ACHN (cell line): Measurements from ENCODE around the gene USP19.

ENCODE experiments used
- DNase-seq: peaks from one replicate; pipeline ENCODE4 v3.0.0-alpha.2; 2015
- in situ Hi-C: cut with HindIII; loops from 2 replicates; pipeline ENCODE4 v1.10.0; 2017; ENCODE audit warnings: low sequenced_read_pairs, low pct_ligation_motif_present, low pct_unique_long_range_greater_than_20kb

USP19 gene, protein sequence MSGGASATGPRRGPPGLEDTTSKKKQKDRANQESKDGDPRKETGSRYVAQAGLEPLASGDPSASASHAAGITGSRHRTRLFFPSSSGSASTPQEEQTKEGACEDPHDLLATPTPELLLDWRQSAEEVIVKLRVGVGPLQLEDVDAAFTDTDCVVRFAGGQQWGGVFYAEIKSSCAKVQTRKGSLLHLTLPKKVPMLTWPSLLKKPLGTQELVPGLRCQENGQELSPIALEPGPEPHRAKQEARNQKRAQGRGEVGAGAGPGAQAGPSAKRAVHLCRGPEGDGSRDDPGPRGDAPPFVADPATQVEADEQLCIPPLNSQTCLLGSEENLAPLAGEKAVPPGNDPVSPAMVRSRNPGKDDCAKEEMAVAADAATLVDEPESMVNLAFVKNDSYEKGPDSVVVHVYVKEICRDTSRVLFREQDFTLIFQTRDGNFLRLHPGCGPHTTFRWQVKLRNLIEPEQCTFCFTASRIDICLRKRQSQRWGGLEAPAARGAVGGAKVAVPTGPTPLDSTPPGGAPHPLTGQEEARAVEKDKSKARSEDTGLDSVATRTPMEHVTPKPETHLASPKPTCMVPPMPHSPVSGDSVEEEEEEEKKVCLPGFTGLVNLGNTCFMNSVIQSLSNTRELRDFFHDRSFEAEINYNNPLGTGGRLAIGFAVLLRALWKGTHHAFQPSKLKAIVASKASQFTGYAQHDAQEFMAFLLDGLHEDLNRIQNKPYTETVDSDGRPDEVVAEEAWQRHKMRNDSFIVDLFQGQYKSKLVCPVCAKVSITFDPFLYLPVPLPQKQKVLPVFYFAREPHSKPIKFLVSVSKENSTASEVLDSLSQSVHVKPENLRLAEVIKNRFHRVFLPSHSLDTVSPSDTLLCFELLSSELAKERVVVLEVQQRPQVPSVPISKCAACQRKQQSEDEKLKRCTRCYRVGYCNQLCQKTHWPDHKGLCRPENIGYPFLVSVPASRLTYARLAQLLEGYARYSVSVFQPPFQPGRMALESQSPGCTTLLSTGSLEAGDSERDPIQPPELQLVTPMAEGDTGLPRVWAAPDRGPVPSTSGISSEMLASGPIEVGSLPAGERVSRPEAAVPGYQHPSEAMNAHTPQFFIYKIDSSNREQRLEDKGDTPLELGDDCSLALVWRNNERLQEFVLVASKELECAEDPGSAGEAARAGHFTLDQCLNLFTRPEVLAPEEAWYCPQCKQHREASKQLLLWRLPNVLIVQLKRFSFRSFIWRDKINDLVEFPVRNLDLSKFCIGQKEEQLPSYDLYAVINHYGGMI (N-terminal part only)

GRCh38 chr3:49120438-49121131 is at the start of gene USP19:
TSS of gene USP19 (minus strand) at chr3:49120823. CDS start at chr3:49119145, 1,678 bp downstream.
- in situ Hi-C loops: no loop called here

GRCh38 chr3:49166752-49167556 is 46.3 kb upstream of the USP19 start:
- DNase-seq: no peak
- in situ Hi-C loops: no loop called here

More at GRCh38 chr3:49120438-49121131, at the start of gene USP19:
- peak; percentile 89 for DNase-seq

DNA sequence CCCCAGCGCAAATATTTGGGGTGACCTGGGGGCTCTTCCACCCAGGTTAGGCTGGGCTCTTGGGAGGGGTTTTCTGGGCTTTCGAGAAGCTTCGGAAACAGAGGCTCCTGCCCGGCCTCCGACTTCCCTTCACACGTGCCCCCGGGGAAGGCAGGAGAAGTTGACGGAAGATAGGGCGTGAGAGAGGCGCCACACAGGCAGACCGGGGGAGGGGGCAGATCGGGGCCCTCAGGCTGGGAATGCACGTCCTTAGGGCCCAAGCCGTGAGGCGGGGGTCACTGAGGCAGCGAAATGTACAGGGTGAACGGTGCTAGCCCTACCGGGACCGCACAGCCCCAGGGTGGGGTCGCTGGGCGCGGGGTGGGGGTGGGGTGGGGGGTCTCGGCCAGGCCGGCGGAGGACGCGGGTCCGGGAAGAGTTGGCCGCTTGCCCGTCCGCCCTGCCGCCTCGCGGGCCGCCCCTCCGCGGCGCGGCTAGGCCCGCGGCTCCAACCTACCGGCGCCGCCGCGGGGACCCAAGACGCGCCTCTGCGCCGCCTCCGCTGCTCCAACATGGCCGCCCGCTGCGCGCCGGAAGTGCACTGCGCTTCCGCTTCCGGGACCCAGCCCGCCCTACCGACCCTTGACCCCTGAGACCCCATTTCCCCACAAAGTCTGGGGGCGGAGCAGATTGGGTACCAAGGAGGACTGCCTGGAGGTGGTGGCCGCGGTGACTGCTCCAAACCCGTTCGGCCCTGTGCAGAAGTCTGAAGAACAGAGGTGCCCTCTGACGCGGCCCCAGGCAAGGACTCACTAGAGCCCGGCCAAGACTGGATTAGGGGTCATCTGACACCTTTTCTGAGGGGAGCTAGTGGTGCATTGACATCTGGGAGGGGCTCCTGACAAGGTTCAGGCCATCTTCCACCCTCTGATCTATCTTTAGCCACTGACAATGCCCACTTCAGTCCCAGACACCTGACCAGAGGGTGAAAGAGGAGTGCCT is 45.4 kb upstream of the USP19 start, which contains the start of gene CCDC71:
TSS of gene CCDC71 (minus strand) at position 561 of the 981 bp plus-strand sequence. CDS start 2,123 bp downstream, outside the sequence.
- in situ Hi-C loops: no loop called here
- peak; percentile 67 for DNase-seq

- in situ Hi-C loops: no loop called here
- DNase-seq: no peak
Measured at GRCh38 chr3:49164983-49165720, 44.5 kb upstream of the USP19 start.

DNA sequence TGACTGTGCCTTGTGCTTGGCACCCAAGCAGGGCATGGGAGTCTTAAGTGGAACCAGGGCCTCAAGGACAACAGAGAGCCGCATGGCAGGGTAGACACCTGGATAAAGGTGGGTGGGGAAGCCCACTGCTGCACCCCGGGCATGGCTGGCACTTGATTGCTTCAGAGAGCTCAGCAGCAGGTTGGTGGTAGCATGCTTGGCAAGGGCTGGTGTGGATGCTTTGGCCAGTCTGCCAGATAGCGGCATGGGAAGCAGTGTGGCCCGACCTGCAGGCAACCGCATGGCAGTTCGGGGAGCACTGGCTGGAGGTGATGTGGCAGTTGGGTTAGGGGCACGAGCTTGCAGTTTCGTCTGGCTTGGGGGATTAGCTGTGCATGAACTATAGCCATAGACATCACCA is 43.0 kb upstream of the USP19 start:
- in situ Hi-C loops: no loop called here
- no peak for DNase-seq

DNA sequence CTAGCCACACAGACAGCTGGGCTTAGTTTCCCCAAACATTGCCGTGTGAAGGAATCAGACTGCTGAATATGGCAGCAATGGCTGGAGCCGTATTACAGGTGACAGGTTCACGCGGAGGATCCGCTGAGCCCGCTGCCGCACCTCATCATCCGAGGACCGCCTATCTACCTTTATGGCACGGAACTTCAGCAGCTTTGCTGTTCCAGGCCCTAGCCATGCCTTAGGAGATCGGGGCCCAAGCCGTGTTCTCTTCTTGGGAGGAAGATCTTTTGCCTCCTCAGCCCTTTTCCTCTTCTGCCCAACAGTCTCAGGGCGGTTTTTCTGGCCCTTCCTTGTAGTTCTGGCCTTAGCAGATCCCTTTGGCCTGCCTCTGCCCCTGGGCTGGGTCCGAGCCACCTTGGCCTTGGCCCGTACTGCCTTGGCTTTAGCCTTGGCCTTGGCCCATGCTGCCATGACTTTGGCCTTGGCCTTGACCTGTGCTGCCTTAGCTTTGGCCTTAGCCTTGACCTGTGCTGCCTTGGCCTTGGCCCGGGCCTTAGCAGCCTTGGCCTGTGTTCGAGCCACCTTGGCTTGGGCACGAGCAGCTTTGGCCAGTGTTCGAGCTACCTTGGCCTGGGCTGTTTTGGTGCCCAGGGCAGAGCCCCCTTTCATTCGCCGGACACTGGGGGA is 42.3 kb upstream of the USP19 start:
- in situ Hi-C loops: no loop called here
- DNase-seq: no peak

DNA sequence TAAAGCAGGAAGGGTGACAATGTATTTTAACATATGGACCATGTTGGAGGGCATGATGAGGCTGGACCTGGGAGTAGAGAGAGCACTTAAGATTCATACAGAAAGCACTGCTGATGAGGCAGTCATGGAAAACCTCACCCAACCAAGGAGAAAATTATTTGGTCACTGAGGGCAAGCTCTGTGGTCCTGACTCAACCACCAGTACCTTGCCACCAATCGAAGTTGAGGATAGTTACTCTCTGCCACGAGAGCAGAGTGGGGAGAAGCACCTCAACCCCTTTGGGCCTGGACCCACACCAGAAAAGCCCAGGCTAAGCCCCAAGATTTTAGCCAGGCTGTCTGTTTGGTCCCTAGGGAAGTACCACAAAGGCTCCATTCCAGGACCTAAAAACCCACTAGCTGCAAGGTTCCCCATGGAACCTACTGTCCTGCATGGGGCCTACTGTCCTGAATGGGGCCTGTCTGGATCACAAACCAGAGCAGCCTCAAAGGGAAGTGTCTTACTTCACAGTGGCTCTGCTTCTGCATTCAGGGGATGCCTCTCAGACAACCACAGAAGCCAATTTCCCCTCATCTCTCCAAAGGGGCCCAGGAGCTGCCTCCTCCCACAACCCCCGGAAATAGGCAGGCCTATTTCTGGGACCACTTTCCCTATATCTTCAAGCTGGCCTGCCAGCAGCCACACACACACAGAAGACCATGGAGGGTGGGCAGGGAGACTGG is 41.3 kb upstream of the USP19 start:
- in situ Hi-C loops: no loop called here
- DNase-seq: no peak

- DNase-seq: no peak
- in situ Hi-C loops: no loop called here
Measured at GRCh38 chr3:49161197-49161596, 40.6 kb upstream of the USP19 start.

DNA sequence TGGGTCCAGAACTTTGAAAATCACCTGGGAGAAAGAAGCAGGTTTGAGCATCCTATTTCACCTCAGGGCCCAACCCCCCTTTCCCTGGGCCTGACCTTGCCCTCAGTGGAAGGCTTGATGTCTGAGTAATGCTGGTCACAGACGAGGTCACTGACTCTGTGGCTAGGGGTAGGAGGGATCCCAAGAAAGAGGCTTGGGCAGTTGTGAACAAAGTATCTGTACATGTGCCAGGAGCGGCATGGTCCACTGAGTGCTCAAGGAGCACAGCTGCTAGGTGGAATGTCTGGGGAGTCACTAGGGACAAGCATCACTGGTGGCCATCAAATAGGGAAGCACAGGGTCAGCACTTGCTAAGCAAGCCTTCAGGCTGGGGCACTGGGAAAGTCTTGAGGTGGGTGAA is 38.2 kb upstream of the USP19 start:
- in situ Hi-C loops: no loop called here
- peak; percentile 95 for DNase-seq

- in situ Hi-C loops: no loop called here
- DNase-seq: peak; percentile 21
Measured at GRCh38 chr3:49158103-49158709, 37.6 kb upstream of the USP19 start.

GRCh38 chr3:49157289-49157688 is 36.7 kb upstream of the USP19 start:
- in situ Hi-C loops: no loop called here
- no peak for DNase-seq

- in situ Hi-C loops: no loop called here
Measured at GRCh38 chr3:49153349-49153912, 32.8 kb upstream of the USP19 start.

GRCh38 chr3:49151610-49152009 is 31.0 kb upstream of the USP19 start:
- DNase-seq: no peak
- in situ Hi-C loops: no loop called here

More at GRCh38 chr3:49153349-49153912, 32.8 kb upstream of the USP19 start:
- DNase-seq: no peak

GRCh38 chr3:49148159-49148558 is 27.5 kb upstream of the USP19 start:
- no peak for DNase-seq
- in situ Hi-C loops: no loop called here
